ENCODE results near the gene GOLGA3.
"Not testable (repeated sequence)": the region's sequence is repeated elsewhere in the genome, so short reads cannot be mapped to it uniquely, and the experiment has no call there.

Gene GOLGA3

GRCh38 chr12:132841151-132841550 lies 12.5 kb upstream of the GOLGA3 start:
- no peak for TF ChIP-seq CTCF (conservative IDR thresholded peaks at IDR 0.05; ENCODE audit: low read depth, low read length)
- no peak overlapping the region for H3K4me3 ChIP-seq (ENCODE audit: low read length)
- DNase-seq (ENCODE audit: low read depth) = no peak

GRCh38 chr12:132840536-132840935 lies 11.9 kb upstream of the GOLGA3 start:
- no peak overlapping the region for H3K4me3 ChIP-seq (ENCODE audit: low read length)
- DNase-seq (ENCODE audit: low read depth) = no peak
- TF ChIP-seq CTCF (conservative IDR thresholded peaks at IDR 0.05; ENCODE audit: low read depth, low read length) = no peak

GRCh38 chr12:132839558-132840235 lies 11.0 kb upstream of the GOLGA3 start:
- DNase-seq (ENCODE audit: low read depth) = no peak
- no peak for TF ChIP-seq CTCF (conservative IDR thresholded peaks at IDR 0.05; ENCODE audit: low read depth, low read length)
- no peak overlapping the region for H3K4me3 ChIP-seq (ENCODE audit: low read length)

GRCh38 chr12:132838410-132839080 lies 9.9 kb upstream of the GOLGA3 start:
- H3K4me3 ChIP-seq (ENCODE audit: low read length) = no peak overlapping the region
- DNase-seq (ENCODE audit: low read depth) = no peak
- no peak for TF ChIP-seq CTCF (conservative IDR thresholded peaks at IDR 0.05; ENCODE audit: low read depth, low read length)

- no peak overlapping the region for H3K4me3 ChIP-seq (ENCODE audit: low read length)
- no peak for DNase-seq (ENCODE audit: low read depth)
- TF ChIP-seq CTCF (conservative IDR thresholded peaks at IDR 0.05; ENCODE audit: low read depth, low read length) = no peak
Observed at GRCh38 chr12:132837693-132838409, 9.2 kb upstream of the GOLGA3 start.

- H3K4me3 ChIP-seq (ENCODE audit: low read length) = no peak overlapping the region
- DNase-seq (ENCODE audit: low read depth) = no peak
- TF ChIP-seq CTCF (conservative IDR thresholded peaks at IDR 0.05; ENCODE audit: low read depth, low read length) = no peak
Observed at GRCh38 chr12:132836795-132837331, 8.2 kb upstream of the GOLGA3 start.

- DNase-seq (ENCODE audit: low read depth); H3K4me3 ChIP-seq (ENCODE audit: low read length): not testable (repeated sequence)
Observed at GRCh38 chr12:132836230-132836629, 7.6 kb upstream of the GOLGA3 start.
